Left lung (tissue), 10 donors: Measurements from ENCODE around the gene VAMP3. TPM values are rescaled to one million over a fixed set of nuclear protein-coding genes. Genes with fewer than 3 reads are reported as not detected.
"Not testable (repeated sequence)": the region's sequence is repeated elsewhere in the genome, so short reads cannot be mapped to it uniquely, and the experiment has no call there.

Source experiments
- ATAC-seq: fragments of 200-7000 bp; cut with Tn5 transposase; one replicate; pipeline ENCODE4 v1.9.1; 2020; ENCODE audit warnings: moderate library complexity
- DNase-seq, 4 donors: peaks; one replicate each; pipeline ENCODE4 v3.0.0-alpha.2; 2013 to 2020
- H3K27ac ChIP-seq, 2 donors: fragments of 200-600 bp; sonication (generic) in 1 of 2; one replicate each; pipeline versions ENCODE4 v1.5.0 to v1.8.0; 2020 to 2021
- H3K27me3 ChIP-seq, 2 donors: fragments of 200-600 bp; sonication (generic) in 1 of 2; one replicate each; pipeline versions ENCODE4 v1.5.0 to v1.8.0; 2020 to 2021
- H3K36me3 ChIP-seq, 2 donors: fragments of 200-600 bp; sonication (generic) in 1 of 2; one replicate each; pipeline versions ENCODE4 v1.5.0 to v1.8.0; 2020 to 2021
- H3K4me1 ChIP-seq, 2 donors: fragments of 200-600 bp; one replicate each; pipeline ENCODE4 v1.8.0; 2021
- H3K4me3 ChIP-seq, 2 donors: fragments of 200-600 bp; sonication (generic) in 1 of 2; one replicate each; pipeline versions ENCODE4 v1.5.0 to v1.8.0; 2020 to 2021; ENCODE audit warnings: mild to moderate bottlenecking in 1 of 2
- H3K9me3 ChIP-seq, 2 donors: fragments of 200-600 bp; sonication (generic) in 1 of 2; one replicate each; pipeline versions ENCODE4 v1.5.0 to v1.8.0; 2020 to 2021
- intact Hi-C, 2 donors: fragments of 100-400 bp; cut with DNase I; formaldehyde crosslinking; loops; one replicate each; pipeline versions ENCODE4 v1.11.2 to v1.14.2; 2022
- polyA plus RNA-seq, 6 donors: library from polyadenylated mRNA; unstranded; fragments of 120-200 nt; gene quantifications; one replicate each; pipeline ENCODE4 v1.2.1, GENCODE V29; 2013; ENCODE audit not compliant: insufficient read length in 6 of 6
- total RNA-seq, 2 donors: library from RNA; stranded (reverse); fragmentation: NEBNext Ultra II Directional; extraction: Animal tissue kit (Norgen Biotek cat#: 25700); gene quantifications; one replicate each; pipeline ENCODE4 v1.2.1, GENCODE V29; 2021
- TF ChIP-seq, protein P1 (sequence below), 2 donors: fragments of 200-600 bp; sonication (generic) in 1 of 2; IDR thresholded peaks; one replicate each; pipeline versions ENCODE4 v1.5.0 to v1.8.0; 2021; ENCODE audit warnings: antibody characterized with exemption in 2 of 2
- donor health status: DM: no; HTN: yes; CAD: no.
- donor health status: DM: no; HTN: no; CAD: no.

VAMP3 gene
- total and polyA plus RNA-seq, 8 donors: 110 to 130 (median 120) TPM

DNA sequence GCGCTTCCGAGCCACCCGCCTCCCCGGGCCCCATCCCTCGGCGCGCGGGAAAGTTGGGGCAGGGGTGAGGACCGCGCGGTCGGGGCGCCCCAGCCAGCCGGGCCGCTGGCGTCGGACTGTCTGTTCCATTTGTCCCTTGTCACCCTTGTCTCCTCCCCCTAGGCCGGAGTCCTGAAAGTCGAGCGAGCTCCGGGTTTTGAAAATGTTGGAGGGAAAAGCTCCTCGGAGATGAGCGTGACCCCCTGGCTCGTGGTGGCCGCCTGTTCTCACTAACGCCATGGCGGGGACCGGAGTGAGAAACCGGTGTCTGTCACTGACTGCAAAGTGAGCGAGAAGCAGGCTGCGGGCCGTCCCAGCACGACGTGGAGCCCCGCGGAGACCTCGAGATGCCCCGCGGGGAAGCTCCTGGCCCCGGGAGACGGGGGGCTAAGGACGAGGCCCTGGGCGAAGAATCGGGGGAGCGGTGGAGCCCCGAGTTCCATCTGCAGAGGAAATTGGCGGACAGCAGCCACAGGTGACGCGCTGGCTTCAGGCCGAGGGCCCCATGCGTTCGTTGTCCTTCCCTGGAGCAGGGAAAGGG is 13.5 kb downstream of the VAMP3 start:
- H3K9me3 ChIP-seq: no peaks in the 10 kb centered on the region

DNA sequence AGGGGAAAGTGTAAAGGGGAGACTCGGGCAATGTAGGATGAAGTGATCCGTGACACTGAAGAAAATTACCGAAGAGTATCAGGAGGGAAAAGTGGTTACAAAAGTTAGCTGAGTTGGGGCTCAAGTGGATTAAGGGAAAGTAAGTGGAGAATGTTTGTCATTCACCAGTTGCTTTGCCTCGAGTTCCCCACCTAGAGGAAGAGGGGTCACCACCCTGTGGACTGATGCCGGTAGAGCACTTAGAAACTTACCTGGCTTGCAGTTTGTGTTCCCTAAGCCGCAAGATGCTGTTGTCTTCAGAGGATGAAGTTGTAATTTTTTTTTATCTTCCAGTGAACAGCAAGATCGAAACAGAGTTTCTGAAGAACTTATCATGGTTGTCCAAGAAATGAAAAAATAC is 14.0 kb downstream of the VAMP3 start:
- H3K4me1 ChIP-seq: peaks cover 0 to 53% of the 10 kb centered on the region in 2 donors
- peaks cover 0 to 3% of the 10 kb centered on the region in 2 donors for H3K9me3 ChIP-seq
- intact Hi-C loops: no loop called here
- TF ChIP-seq, protein P1, sequence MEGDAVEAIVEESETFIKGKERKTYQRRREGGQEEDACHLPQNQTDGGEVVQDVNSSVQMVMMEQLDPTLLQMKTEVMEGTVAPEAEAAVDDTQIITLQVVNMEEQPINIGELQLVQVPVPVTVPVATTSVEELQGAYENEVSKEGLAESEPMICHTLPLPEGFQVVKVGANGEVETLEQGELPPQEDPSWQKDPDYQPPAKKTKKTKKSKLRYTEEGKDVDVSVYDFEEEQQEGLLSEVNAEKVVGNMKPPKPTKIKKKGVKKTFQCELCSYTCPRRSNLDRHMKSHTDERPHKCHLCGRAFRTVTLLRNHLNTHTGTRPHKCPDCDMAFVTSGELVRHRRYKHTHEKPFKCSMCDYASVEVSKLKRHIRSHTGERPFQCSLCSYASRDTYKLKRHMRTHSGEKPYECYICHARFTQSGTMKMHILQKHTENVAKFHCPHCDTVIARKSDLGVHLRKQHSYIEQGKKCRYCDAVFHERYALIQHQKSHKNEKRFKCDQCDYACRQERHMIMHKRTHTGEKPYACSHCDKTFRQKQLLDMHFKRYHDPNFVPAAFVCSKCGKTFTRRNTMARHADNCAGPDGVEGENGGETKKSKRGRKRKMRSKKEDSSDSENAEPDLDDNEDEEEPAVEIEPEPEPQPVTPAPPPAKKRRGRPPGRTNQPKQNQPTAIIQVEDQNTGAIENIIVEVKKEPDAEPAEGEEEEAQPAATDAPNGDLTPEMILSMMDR (IDR thresholded peaks at IDR 0.05): no peak
- ATAC-seq (no peak), DNase-seq (no peak)
- peaks cover 0 to 27% of the 10 kb centered on the region in 2 donors for H3K36me3 ChIP-seq
- no peak overlapping the region for H3K27ac ChIP-seq
- H3K27me3 ChIP-seq: no peaks in the 10 kb centered on the region
- peak overlapping the region; percentile 45 to 55 for H3K4me3 ChIP-seq

More for the DNA sequence above, 13.5 kb downstream of the VAMP3 start:
- no peak for ATAC-seq
- intact Hi-C loops: no loop called here
- Histone ChIP-seq H3K4me3 (peak overlapping the region; percentile 45 to 55), H3K36me3 (peaks cover 0 to 27% of the 10 kb centered on the region in 2 donors), H3K27ac (peak overlapping the region; percentile 10 to 82), H3K4me1 (peaks cover 0 to 53% of the 10 kb centered on the region in 2 donors), H3K27me3 (no peaks in the 10 kb centered on the region)
- peak in 3 of 4 donors; percentile 19 to 82 (median 56) for DNase-seq
- TF ChIP-seq, protein P1 (IDR thresholded peaks at IDR 0.05): no peak

DNA sequence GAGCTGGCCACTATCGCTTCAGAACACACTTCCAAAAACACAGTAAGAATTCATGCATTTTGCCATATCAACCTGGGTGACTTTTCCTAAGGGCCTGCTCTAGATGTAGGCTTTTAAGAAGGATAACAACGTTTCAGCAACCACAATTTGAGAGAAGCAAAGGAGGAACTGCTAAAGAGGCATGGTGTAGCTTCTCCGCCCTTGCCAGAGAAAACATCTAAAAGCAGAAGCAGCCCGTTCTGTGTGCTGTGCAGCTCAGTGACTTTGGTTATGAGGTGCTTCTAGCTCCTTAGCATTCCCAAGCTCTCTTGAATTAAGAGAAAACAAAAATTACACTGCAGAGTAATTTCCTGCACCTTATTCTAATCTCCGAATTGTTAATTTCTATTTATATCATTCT is 15.7 kb downstream of the VAMP3 start:
- H3K27me3 ChIP-seq: no peaks in the 10 kb centered on the region
- DNase-seq (no peak), ATAC-seq (no peak)
- intact Hi-C loops: no loop called here
- H3K4me3 ChIP-seq: no peak overlapping the region
- no peak overlapping the region for H3K27ac ChIP-seq
- peaks cover 0 to 42% of the 10 kb centered on the region in 2 donors for H3K4me1 ChIP-seq
- peaks cover 4 to 20% of the 10 kb centered on the region in 2 donors for H3K9me3 ChIP-seq
- TF ChIP-seq, protein P1 (IDR thresholded peaks at IDR 0.05): no peak
- peaks cover 0 to 31% of the 10 kb centered on the region in 2 donors for H3K36me3 ChIP-seq

DNA sequence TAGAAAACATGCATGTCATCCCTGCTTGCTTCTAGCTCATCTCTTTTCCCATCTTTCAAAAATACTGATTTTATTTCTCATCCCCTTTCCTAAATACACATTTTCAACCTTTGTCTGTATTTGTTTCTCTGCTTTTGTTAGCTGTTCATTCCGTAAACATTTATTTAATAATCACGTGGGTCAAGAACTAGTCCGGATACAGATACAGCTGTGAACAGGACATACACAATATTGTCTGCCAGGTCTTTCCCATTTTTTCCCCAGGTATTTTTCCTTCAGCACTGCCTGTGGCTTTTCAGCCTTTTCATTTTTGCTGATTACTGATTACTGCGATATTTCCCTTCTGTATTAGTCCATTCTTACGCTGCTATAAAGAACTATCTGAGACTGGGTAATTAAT is 18.7 kb downstream of the VAMP3 start:
- ATAC-seq: no peak
- Histone ChIP-seq H3K9me3 (peaks cover 4 to 23% of the 10 kb centered on the region in 2 donors), H3K27me3 (no peaks in the 10 kb centered on the region), H3K4me1 (peaks cover 0 to 21% of the 10 kb centered on the region in 2 donors), H3K4me3 (no peak overlapping the region), H3K36me3 (peaks cover 0 to 37% of the 10 kb centered on the region in 2 donors), H3K27ac (no peak overlapping the region)
- TF ChIP-seq, protein P1 (IDR thresholded peaks at IDR 0.05): no peak
- DNase-seq: no peak
- intact Hi-C loops: no loop called here

DNA sequence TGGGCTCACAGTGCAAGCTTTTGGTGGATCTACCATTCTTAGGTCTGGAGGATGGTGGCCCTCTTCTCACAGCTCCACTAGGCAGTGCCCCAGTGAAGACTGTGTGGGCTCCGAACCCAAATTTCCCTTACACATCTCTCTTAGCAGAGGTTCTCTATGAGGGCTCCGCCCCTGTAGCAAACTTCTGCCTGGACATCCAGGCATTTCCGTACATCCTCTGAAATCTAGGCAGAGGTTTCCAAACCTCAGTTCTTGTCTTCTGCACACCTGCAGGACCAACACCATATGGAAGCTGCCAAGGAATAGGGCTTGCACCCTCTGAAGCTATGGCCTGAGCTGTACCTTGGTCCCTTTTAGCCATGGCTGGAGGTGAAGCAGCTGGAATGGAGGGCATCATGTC is 19.9 kb downstream of the VAMP3 start:
- ATAC-seq, H3K27me3 ChIP-seq, DNase-seq, H3K27ac ChIP-seq, intact Hi-C loops, H3K4me3 ChIP-seq: not testable (repeated sequence)
- Histone ChIP-seq H3K4me1 (peaks cover 0 to 14% of the 10 kb centered on the region in 2 donors), H3K9me3 (peaks cover 4 to 23% of the 10 kb centered on the region in 2 donors), H3K36me3 (peaks cover 0 to 37% of the 10 kb centered on the region in 2 donors)

DNA sequence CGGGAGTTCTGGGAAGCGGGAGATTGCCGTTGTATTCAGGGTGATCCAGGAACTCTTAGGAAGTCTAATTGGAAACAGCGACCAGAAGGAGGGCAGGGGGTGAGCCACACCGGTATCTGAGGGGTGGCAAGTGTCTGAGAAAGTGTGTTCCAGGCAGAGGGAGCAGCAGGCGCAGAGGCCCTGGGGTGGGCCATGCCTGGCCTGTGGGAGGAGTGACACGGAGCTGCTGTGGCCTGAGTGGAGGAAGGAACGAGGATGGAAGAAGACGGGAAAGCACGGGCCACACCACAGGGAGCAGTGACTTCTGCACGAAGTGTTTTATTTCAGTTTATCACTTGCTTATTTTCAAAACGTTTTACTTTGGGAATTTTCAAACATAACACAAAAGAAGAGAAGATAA is 24.3 kb downstream of the VAMP3 start:
- no peaks in the 10 kb centered on the region for H3K4me1 ChIP-seq
- H3K9me3 ChIP-seq: peaks cover 4 to 17% of the 10 kb centered on the region in 2 donors
- peaks cover 0 to 41% of the 10 kb centered on the region in 2 donors for H3K36me3 ChIP-seq
- ATAC-seq (no peak), DNase-seq (no peak)
- TF ChIP-seq, protein P1 (IDR thresholded peaks at IDR 0.05): no peak
- H3K27ac ChIP-seq: no peak overlapping the region
- no peaks in the 10 kb centered on the region for H3K27me3 ChIP-seq
- H3K4me3 ChIP-seq: no peak overlapping the region
- intact Hi-C loops: no loop called here
